NT2/D1 (cell line): ENCODE measurements around the gene CLCN7.

Experiments used
- SUZ12 ChIP-seq: IDR thresholded peaks from 2 replicates; pipeline ENCODE4 v1.6.1; 2011; ENCODE audit not compliant: insufficient read length, insufficient read depth; ENCODE audit errors: extremely low read depth
- YY1 ChIP-seq: IDR thresholded peaks from 2 replicates; pipeline ENCODE4 v1.6.1; 2011; ENCODE audit not compliant: insufficient read length, insufficient read depth
- ZNF274 ChIP-seq: IDR thresholded peaks from 2 replicates; pipeline ENCODE4 v1.6.1; 2011; ENCODE audit warnings: mild to moderate bottlenecking, low read depth, low read length

DNA sequence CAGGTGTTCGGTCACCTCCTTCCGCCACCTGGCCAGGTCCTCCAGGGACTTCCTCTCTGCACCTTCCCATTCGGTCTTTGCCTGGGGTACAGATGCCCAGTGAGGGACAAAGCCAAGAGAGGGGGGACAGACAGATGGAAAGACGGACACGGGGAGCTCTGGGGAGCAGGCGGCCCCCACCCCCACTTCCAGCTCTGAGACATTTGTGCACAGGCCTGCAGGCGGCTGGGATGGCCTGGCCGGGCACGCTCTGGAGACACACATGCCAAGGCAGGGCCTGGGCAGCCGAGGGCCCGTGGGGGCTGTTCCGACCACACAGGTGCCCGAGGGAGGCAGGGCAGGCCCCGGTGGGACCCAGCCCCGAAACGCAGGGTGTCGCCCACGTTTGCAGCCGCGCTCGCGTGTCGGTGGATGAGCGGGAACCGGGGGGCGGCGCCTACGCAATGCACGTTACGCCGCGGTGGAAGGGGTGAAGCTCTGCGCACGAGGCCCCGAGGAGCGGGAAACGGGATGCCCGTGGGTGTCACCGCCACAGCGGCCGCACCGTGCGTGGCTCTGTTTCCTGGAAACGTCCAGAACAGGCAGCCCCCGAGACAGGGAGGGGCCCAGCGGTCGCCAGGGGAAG is 38.0 kb downstream of the CLCN7 start:
- TF ChIP-seq ZNF274 (no peak), YY1 (no peak), SUZ12 (no peak)
